Measurements from ENCODE around the gene KREMEN1. TPM values are rescaled to one million over a fixed set of nuclear protein-coding genes. Genes with fewer than 3 reads are reported as not detected.

KREMEN1 gene
- total RNA-seq, 2 experiments from 2014 or later = not detected

DNA sequence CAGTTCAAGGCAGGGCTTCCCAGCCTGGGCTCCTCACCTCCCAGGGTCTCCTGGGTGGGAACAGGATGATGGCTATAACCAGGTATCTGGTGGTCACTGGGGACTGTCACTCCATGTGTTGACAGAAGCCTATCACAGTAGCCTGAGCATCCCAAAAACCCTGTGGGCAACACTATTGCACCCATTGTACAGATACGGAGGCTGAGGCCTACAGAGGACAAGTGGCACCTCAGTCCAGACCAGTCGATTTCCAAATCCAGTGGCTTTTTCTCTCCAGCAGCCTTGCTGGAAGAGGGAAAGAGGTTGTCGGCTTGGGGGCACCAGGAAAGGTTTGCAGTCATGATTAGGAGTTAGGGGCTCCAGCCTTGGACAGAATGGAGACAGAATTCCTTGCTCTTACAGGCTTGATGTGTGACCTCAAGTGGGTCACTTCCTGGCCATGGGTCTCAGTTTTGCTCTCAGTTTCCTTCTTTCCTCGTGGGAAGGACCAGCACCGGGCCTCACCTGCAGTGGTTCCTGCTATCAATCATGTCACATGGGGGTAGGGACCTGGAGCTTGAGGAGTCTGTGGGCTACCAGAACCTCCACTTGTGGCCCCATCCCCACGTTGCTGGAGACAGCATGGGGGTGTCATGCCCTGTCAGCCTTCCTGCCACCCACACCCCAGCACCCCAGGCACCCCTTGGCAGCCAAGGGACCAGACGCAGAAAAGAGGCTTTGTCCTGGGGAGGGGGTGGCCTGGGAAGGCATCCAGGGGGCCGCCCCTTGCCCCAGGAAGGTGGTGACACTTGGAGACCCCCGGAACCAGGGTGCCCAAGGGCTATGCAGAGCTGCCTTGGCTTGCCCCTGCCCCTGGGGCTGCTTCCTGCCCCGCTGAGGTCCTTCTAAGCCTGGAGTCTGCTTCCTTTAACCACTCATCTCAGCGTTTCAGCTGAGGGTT is 135.0 kb downstream of the KREMEN1 start:
- no peak for ATAC-seq (ENCODE audit: poor library complexity)
- Histone ChIP-seq H3K27me3 (ENCODE audit: control insufficient read depth in 1 of 2, insufficient read depth in 2 of 2, low read length in 2 of 2) (peaks cover 17 to 43% of the 10 kb centered on the region in 2 experiments), H3K4me3 (ENCODE audit: low read length) (no peak overlapping the region), H3K9me3 (ENCODE audit: control insufficient read depth in 1 of 2, insufficient read depth in 1 of 2, low read length in 2 of 2) (peaks cover 0 to 3% of the 10 kb centered on the region in 2 experiments), H3K36me3 (ENCODE audit: insufficient read depth, low read length) (no peaks in the 10 kb centered on the region), H3K27ac (ENCODE audit: low read depth in 1 of 2, low read length in 2 of 2) (no peak overlapping the region), H3K4me1 (ENCODE audit: insufficient read depth, low read length) (peaks cover 15% of the 10 kb centered on the region)
- H3K27me3 Mint-ChIP-seq = peaks cover 20% of the 10 kb centered on the region
- no peak overlapping the region for H3K27ac Mint-ChIP-seq
- ChIA-PET CTCF (no interaction called here), POLR2A (no interaction called here)
- intact Hi-C loops (cut with DNase I, micrococcal nuclease) = no loop called here
- no peak overlapping the region for H3K4me3 Mint-ChIP-seq
- H3K36me3 Mint-ChIP-seq (ENCODE audit: low read depth) = no peaks in the 10 kb centered on the region
- no peak for DNase-seq
- TF ChIP-seq, protein P1, sequence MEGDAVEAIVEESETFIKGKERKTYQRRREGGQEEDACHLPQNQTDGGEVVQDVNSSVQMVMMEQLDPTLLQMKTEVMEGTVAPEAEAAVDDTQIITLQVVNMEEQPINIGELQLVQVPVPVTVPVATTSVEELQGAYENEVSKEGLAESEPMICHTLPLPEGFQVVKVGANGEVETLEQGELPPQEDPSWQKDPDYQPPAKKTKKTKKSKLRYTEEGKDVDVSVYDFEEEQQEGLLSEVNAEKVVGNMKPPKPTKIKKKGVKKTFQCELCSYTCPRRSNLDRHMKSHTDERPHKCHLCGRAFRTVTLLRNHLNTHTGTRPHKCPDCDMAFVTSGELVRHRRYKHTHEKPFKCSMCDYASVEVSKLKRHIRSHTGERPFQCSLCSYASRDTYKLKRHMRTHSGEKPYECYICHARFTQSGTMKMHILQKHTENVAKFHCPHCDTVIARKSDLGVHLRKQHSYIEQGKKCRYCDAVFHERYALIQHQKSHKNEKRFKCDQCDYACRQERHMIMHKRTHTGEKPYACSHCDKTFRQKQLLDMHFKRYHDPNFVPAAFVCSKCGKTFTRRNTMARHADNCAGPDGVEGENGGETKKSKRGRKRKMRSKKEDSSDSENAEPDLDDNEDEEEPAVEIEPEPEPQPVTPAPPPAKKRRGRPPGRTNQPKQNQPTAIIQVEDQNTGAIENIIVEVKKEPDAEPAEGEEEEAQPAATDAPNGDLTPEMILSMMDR (IDR thresholded peaks at IDR 0.05) = no peak
- H3K4me1 Mint-ChIP-seq (ENCODE audit: low read depth) = peaks cover 3% of the 10 kb centered on the region
- no peaks in the 10 kb centered on the region for H3K9me3 Mint-ChIP-seq

DNA sequence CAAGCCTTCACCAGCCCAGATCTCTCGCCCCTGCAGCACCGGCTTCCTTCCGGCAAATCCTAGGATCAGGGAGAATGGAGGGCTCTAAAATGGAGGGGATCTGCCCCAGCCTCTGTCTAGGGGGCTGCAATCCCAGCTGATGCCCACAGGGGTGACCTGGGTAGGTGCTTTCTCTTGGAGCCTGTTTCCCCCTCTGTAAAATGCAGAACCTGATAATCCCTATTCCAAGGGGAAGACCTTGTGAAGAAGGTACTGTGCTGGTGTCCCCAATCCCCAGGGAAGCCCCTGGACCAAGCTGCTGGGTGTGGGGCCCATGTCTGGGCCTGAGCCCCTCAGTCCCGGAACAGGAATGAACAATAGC is 135.6 kb downstream of the KREMEN1 start:
- ATAC-seq (ENCODE audit: poor library complexity) (no peak), DNase-seq (no peak)
- no peak overlapping the region for H3K27ac Mint-ChIP-seq
- peaks cover 20% of the 10 kb centered on the region for H3K27me3 Mint-ChIP-seq
- H3K4me1 Mint-ChIP-seq (ENCODE audit: low read depth) = no peaks in the 10 kb centered on the region
- Histone ChIP-seq H3K4me3 (ENCODE audit: low read length) (no peak overlapping the region), H3K4me1 (ENCODE audit: insufficient read depth, low read length) (peaks cover 11% of the 10 kb centered on the region), H3K36me3 (ENCODE audit: insufficient read depth, low read length) (no peaks in the 10 kb centered on the region), H3K9me3 (ENCODE audit: control insufficient read depth in 1 of 2, insufficient read depth in 1 of 2, low read length in 2 of 2) (peaks cover 0 to 3% of the 10 kb centered on the region in 2 experiments), H3K27me3 (ENCODE audit: control insufficient read depth in 1 of 2, insufficient read depth in 2 of 2, low read length in 2 of 2) (peaks cover 17 to 43% of the 10 kb centered on the region in 2 experiments), H3K27ac (ENCODE audit: low read depth in 1 of 2, low read length in 2 of 2) (no peak overlapping the region)
- POLR2A ChIA-PET = no interaction called here
- no peak overlapping the region for H3K4me3 Mint-ChIP-seq
- TF ChIP-seq, protein P1 (IDR thresholded peaks at IDR 0.05) = no peak
- intact Hi-C loops (cut with DNase I, micrococcal nuclease) = no loop called here
- no peaks in the 10 kb centered on the region for H3K36me3 Mint-ChIP-seq (ENCODE audit: low read depth)
- no peaks in the 10 kb centered on the region for H3K9me3 Mint-ChIP-seq
- CTCF ChIA-PET = no interaction called here

- CTCF ChIA-PET = no interaction called here
- H3K27me3 ChIP-seq (ENCODE audit: control insufficient read depth in 1 of 2, insufficient read depth in 2 of 2, low read length in 2 of 2) = peaks cover 17 to 41% of the 10 kb centered on the region in 2 experiments
- no peaks in the 10 kb centered on the region for H3K9me3 Mint-ChIP-seq
These were observed 136.2 kb downstream of the KREMEN1 start for GRCh38 chr22:29208879-29209623.

More at GRCh38 chr22:29208879-29209623, 136.2 kb downstream of the KREMEN1 start:
- H3K27ac ChIP-seq (ENCODE audit: low read depth in 1 of 2, low read length in 2 of 2) = no peak overlapping the region
- H3K4me3 Mint-ChIP-seq = no peak overlapping the region
- no peak overlapping the region for H3K4me3 ChIP-seq (ENCODE audit: low read length)
- intact Hi-C loops (cut with DNase I, micrococcal nuclease) = no loop called here
- H3K27me3 Mint-ChIP-seq = peaks cover 17% of the 10 kb centered on the region
- no peaks in the 10 kb centered on the region for H3K36me3 ChIP-seq (ENCODE audit: insufficient read depth, low read length)
- no peak for ATAC-seq (ENCODE audit: poor library complexity)
- no peaks in the 10 kb centered on the region for H3K36me3 Mint-ChIP-seq (ENCODE audit: low read depth)
- DNase-seq = no peak
- peaks cover 0 to 3% of the 10 kb centered on the region in 2 experiments for H3K9me3 ChIP-seq (ENCODE audit: control insufficient read depth in 1 of 2, insufficient read depth in 1 of 2, low read length in 2 of 2)
- POLR2A ChIA-PET = no interaction called here
- TF ChIP-seq, protein P1 (IDR thresholded peaks at IDR 0.05) = no peak
- H3K4me1 Mint-ChIP-seq (ENCODE audit: low read depth) = no peaks in the 10 kb centered on the region
- no peak overlapping the region for H3K27ac Mint-ChIP-seq
- peaks cover 11% of the 10 kb centered on the region for H3K4me1 ChIP-seq (ENCODE audit: insufficient read depth, low read length)

Data from CD4-positive, alpha-beta T cell (primary cell).